ENCODE data around the gene RCBTB1. TPM values are rescaled to one million over a fixed set of nuclear protein-coding genes. Genes with fewer than 3 reads are reported as not detected.
A peak's percentile ranks its signal among the peaks of the same experiment; 100 is the strongest.
"Not testable (repeated sequence)": the region's sequence is repeated elsewhere in the genome, so short reads cannot be mapped to it uniquely, and the experiment has no call there.

Gene RCBTB1
- total RNA-seq, 2 donors from 2014 or later = 13.0 to 21.3 TPM

GRCh38 chr13:49499889-49500660, 85.3 kb downstream of the RCBTB1 start:
- H3K4me3 Mint-ChIP-seq = peak overlapping the region; percentile 39
- peaks cover 25% of the 10 kb centered on the region for H3K36me3 Mint-ChIP-seq
- no peaks in the 10 kb centered on the region for H3K27me3 Mint-ChIP-seq
- DNase-seq (ENCODE audit: low spot score) (no peak), ATAC-seq (no peak)
- H3K9me3 Mint-ChIP-seq = no peaks in the 10 kb centered on the region
- H3K4me1 Mint-ChIP-seq (ENCODE audit: low read depth in 2 of 2) = peaks cover 47 to 50% of the 10 kb centered on the region in 2 donors
- peak overlapping the region; percentile 76 to 83 for H3K27ac Mint-ChIP-seq

GRCh38 chr13:49498206-49498605, 87.2 kb downstream of the RCBTB1 start:
- Mint-ChIP-seq H3K27ac (peak overlapping the region; percentile 76 to 83), H3K4me3 (peak overlapping the region; percentile 70), H3K4me1 (ENCODE audit: low read depth in 2 of 2) (peaks cover 44 to 50% of the 10 kb centered on the region in 2 donors), H3K27me3 (no peaks in the 10 kb centered on the region), H3K36me3 (peaks cover 22% of the 10 kb centered on the region), H3K9me3 (no peaks in the 10 kb centered on the region)
- ATAC-seq (no peak), DNase-seq (ENCODE audit: low spot score) (no peak)

GRCh38 chr13:49497272-49497671, 88.1 kb downstream of the RCBTB1 start:
- no peak for ATAC-seq
- Mint-ChIP-seq H3K9me3 (no peaks in the 10 kb centered on the region), H3K36me3 (peaks cover 20% of the 10 kb centered on the region), H3K4me1 (ENCODE audit: low read depth in 2 of 2) (peaks cover 40 to 49% of the 10 kb centered on the region in 2 donors), H3K27me3 (no peaks in the 10 kb centered on the region), H3K4me3 (peak overlapping the region; percentile 70), H3K27ac (peak overlapping the region; percentile 76 to 83)
- peak; percentile 56 for DNase-seq (ENCODE audit: low spot score)

- not testable (repeated sequence) for ATAC-seq, H3K9me3 Mint-ChIP-seq, H3K27me3 Mint-ChIP-seq
- peak; percentile 70 for DNase-seq (ENCODE audit: low spot score)
- peaks cover 40 to 49% of the 10 kb centered on the region in 2 donors for H3K4me1 Mint-ChIP-seq (ENCODE audit: low read depth in 2 of 2)
- peaks cover 20% of the 10 kb centered on the region for H3K36me3 Mint-ChIP-seq
- peak overlapping the region; percentile 70 for H3K4me3 Mint-ChIP-seq
- peak overlapping the region; percentile 76 to 83 for H3K27ac Mint-ChIP-seq
These were observed 88.5 kb downstream of the RCBTB1 start for GRCh38 chr13:49496837-49497236.

- H3K36me3 Mint-ChIP-seq = peaks cover 20% of the 10 kb centered on the region
- DNase-seq (ENCODE audit: low spot score) (peak; percentile 95), ATAC-seq (peak; percentile 94 to 95)
- H3K9me3 Mint-ChIP-seq = no peaks in the 10 kb centered on the region
- peak within 1 kb of the TSS; percentile 87 for H3K4me3 Mint-ChIP-seq
- peaks cover 40 to 49% of the 10 kb centered on the region in 2 donors for H3K4me1 Mint-ChIP-seq (ENCODE audit: low read depth in 2 of 2)
- H3K27ac Mint-ChIP-seq = peak within 1 kb of the TSS; percentile 76 to 83
- no peaks in the 10 kb centered on the region for H3K27me3 Mint-ChIP-seq
These were observed 89.3 kb downstream of the RCBTB1 start, which contains the start of gene PHF11 for GRCh38 chr13:49495783-49496762. TSS of gene PHF11 (plus strand) at chr13:49495953. CDS start at chr13:49496002, 49 bp downstream.

GRCh38 chr13:49494645-49495044, 90.7 kb downstream of the RCBTB1 start:
- H3K4me3 Mint-ChIP-seq = peak overlapping the region; percentile 87

GRCh38 chr13:49488563-49488962, 96.8 kb downstream of the RCBTB1 start:
- no peaks in the 10 kb centered on the region for H3K27me3 Mint-ChIP-seq
- DNase-seq (ENCODE audit: low spot score) (no peak), ATAC-seq (no peak)
- H3K9me3 Mint-ChIP-seq = no peaks in the 10 kb centered on the region
- no peak overlapping the region for H3K4me3 Mint-ChIP-seq
- peaks cover 0 to 3% of the 10 kb centered on the region in 2 donors for H3K4me1 Mint-ChIP-seq (ENCODE audit: low read depth in 2 of 2)
- peaks cover 11% of the 10 kb centered on the region for H3K36me3 Mint-ChIP-seq
- H3K27ac Mint-ChIP-seq = no peak overlapping the region

More at GRCh38 chr13:49494645-49495044, 90.7 kb downstream of the RCBTB1 start:
- peak overlapping the region; percentile 76 to 83 for H3K27ac Mint-ChIP-seq
- H3K36me3 Mint-ChIP-seq = peaks cover 20% of the 10 kb centered on the region
- H3K4me1 Mint-ChIP-seq (ENCODE audit: low read depth in 2 of 2) = peaks cover 33 to 39% of the 10 kb centered on the region in 2 donors
- H3K9me3 Mint-ChIP-seq = no peaks in the 10 kb centered on the region
- ATAC-seq (no peak), DNase-seq (ENCODE audit: low spot score) (no peak)
- no peaks in the 10 kb centered on the region for H3K27me3 Mint-ChIP-seq

Other genes starting within 250 kb of the RCBTB1 start
- gene CAB39L, start 141.5 kb downstream of the RCBTB1 start, total RNA-seq = 1 to 10 TPM; 6.4 to 8.1 TPM
- gene SETDB2, start 141.3 kb downstream of the RCBTB1 start, total RNA-seq = 10 to 100 TPM in 1 of 2 donors, 1 to 10 TPM in 1; 9.8 to 14.0 TPM
- gene PHF11, start 89.6 kb downstream of the RCBTB1 start, total RNA-seq = 10 to 100 TPM; 58.2 to 78.2 TPM
- under 1 TPM; 0.48 to 0.50 TPM for gene ARL11, start 42.9 kb upstream of the RCBTB1 start, total RNA-seq
- gene EBPL, start 105.9 kb upstream of the RCBTB1 start, total RNA-seq = 10 to 100 TPM; 20.1 to 39.0 TPM
- gene KPNA3, start 207.1 kb upstream of the RCBTB1 start, total RNA-seq = 10 to 100 TPM; 44.8 to 50.2 TPM

Data from natural killer cell treated with Interleukin-12 subunit alpha and Interleukin-12 subunit beta and Interleukin-15 and Interleukin-18, amount 100 ng/mL, for 72 hours (primary cell).